Gastroesophageal sphincter (tissue), 3 donors: ENCODE measurements around the gene ECM1.

Source experiments
- POLR2AphosphoS5 ChIP-seq: sonication (generic); formaldehyde crosslinking; IDR thresholded peaks from one replicate; pipeline ENCODE4 v1.6.1; 2017; ENCODE audit warnings: antibody characterized with exemption
- TF ChIP-seq, protein P1 (sequence below), 4 experiments: fragments of 200-600 bp in 2 of 4; fragments of 450-650 bp in 2 of 4; sonication (generic) in 1 of 4; IDR thresholded peaks; one replicate each; pipeline ENCODE4 v1.5.1; 2017 to 2019; ENCODE audit warnings: antibody characterized with exemption in 4 of 4, mild to moderate bottlenecking in 2 of 4, moderate library complexity in 2 of 4

DNA sequence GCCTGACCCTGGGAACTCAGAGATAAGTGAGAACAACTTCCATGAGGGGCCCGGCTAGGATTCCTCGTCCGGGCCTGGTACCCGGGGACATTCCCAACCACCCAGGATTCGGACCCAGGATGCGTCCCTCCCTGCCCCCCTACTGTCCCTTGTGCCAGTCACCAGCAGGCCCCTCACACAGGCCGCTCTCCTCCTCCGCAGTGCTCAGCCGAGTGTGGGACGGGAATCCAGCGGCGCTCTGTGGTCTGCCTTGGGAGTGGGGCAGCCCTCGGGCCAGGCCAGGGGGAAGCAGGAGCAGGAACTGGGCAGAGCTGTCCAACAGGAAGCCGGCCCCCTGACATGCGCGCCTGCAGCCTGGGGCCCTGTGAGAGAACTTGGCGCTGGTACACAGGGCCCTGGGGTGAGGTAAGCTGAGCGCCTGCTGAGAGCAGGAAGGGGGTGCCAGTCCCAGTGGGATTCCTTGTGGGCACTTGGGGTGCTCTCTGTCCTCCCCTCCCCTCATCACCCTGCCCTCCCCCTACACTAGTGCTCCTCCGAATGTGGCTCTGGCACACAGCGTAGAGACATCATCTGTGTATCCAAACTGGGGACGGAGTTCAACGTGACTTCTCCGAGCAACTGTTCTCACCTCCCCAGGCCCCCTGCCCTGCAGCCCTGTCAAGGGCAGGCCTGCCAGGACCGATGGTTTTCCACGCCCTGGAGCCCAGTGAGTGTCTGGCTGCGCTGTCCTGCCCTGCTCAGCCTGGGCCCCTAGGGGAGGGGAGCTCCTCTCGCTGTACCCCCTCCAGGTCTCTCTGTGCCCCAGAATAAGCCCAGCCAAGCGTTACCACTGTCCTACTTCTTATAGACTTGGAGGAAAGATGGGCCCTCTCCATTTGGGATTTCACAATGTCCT, 51.1 kb downstream of the ECM1 start:
- TF ChIP-seq, protein P1, sequence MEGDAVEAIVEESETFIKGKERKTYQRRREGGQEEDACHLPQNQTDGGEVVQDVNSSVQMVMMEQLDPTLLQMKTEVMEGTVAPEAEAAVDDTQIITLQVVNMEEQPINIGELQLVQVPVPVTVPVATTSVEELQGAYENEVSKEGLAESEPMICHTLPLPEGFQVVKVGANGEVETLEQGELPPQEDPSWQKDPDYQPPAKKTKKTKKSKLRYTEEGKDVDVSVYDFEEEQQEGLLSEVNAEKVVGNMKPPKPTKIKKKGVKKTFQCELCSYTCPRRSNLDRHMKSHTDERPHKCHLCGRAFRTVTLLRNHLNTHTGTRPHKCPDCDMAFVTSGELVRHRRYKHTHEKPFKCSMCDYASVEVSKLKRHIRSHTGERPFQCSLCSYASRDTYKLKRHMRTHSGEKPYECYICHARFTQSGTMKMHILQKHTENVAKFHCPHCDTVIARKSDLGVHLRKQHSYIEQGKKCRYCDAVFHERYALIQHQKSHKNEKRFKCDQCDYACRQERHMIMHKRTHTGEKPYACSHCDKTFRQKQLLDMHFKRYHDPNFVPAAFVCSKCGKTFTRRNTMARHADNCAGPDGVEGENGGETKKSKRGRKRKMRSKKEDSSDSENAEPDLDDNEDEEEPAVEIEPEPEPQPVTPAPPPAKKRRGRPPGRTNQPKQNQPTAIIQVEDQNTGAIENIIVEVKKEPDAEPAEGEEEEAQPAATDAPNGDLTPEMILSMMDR (IDR thresholded peaks at IDR 0.05) = no peak
- TF ChIP-seq POLR2AphosphoS5 = no peak
